GDM1 (cell line): ENCODE data around the gene ARG1.
"Not testable (repeated sequence)": the region's sequence is repeated elsewhere in the genome, so short reads cannot be mapped to it uniquely, and the experiment has no call there.

ENCODE experiments used
- DNase-seq: peaks from one replicate; lab custom pipeline; 2025; lab: John Stamatoyannopoulos, UW

ARG1 gene

DNA sequence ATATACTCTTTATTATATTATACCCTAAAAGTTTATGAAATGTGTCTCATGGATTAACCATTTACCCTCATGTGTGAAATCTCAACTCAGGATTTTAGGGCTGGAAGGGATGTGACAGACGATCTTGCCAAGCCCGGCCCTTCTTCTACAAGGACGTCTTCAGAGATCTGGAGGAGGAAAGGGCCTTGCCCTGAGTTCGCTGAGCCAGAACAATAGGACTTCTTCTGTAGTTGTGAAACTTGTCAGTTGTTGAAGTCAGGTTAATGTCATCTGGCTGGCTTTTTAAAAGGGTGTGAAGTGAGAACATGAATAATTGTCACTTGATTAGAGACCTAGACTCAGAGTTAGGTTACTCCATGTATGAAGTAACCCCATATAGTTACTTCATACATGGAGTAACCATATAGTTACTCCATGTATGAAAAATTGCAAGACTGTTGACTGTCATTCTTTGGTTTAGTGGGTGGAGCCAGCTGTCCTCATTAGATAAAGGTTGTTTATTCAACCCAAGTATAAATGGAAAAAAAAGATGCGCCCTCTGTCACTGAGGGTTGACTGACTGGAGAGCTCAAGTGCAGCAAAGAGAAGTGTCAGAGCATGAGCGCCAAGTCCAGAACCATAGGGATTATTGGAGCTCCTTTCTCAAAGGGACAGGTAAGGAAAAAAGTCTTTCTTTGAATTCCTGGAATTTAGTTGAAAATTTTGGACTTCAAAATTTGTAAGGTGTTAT is at the start of gene ARG1:
ARG1 (plus strand) TSS at position 541 of the 730 bp plus-strand sequence; CDS start at position 598, 57 bp downstream.
- DNase-seq = no peak

DNA sequence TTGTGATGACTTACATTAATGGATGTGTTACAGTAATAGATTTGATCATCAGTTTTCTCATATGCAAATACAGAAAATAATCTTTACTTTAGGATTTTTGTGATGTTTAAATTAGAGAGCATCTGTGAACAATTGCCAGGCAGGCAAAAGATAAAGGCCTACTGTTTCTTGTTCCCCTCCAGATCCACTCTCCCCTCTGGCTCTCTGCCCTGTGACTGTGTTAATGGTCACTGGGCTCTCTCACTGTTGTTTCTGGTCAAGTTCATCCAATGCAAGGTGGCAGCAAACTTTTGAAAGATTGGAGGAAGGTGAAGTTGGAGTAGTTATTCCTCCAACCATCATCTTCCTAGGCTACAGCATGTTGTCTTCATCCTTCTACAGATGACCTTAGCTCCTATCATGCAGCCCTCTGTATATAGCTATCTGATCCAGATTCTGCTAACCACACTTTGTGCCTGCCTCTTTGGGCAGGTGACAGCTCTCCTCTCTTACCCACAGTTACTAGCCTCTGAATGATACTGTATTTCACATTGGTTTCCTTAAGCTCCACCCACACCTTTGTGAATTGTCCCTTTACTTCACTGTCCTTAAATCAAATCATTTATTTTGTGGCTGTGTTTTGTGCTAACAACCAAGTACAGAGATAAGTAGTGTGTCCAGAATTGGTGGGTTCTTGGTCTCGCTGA is 48.9 kb upstream of the ARG1 start:
- no peak for DNase-seq

DNA sequence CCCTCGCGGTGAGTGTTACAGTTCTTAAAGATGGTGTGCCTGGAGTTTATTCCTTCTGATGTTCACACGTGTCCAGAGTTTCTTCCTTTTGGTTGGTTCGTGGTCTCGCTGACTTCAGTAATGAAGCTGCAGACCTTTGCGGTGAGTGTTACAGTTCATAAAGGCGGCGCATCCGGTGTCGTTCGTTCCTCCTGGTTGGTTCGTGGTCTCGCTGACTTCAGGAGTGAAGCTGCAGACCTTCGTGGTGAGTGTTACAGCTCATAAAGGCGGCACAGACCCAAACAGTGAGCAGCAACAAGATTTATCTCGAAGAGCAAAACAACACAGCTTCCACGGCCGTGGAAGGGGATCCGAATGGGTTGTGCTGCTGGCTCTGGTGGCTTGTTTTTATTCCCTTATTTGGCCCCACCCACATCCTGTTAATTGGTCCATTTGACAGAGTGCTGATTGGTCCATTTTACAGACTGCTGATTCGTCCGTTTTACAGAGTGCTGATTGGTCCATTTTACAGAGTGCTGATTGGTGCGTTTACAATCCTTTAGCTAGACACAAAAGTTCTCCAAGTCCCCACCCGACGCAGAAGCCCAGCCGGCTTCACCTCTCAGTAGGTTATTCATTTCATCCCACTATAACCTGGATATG is 48.2 kb upstream of the ARG1 start:
- DNase-seq = no peak

DNA sequence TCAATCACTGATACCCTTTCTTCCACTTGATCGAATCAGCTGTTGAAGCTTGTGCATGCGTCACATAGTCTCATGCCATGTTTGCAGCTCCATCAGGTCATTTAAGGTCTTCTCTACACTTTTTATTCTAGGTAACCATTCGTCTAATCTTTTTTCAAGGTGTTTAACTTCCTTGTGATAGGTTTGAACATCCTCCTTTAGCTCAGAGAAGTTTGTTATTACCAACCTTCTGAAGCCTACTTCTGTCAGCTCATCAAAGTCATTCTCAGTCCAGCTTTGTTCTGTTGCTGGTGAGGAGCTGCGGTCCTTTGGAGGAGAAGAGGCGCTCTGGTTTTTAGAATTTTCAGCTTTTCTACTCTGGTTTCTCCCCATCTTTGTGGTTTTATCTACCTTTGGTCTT is 42.1 kb upstream of the ARG1 start:
- not testable (repeated sequence) for DNase-seq

DNA sequence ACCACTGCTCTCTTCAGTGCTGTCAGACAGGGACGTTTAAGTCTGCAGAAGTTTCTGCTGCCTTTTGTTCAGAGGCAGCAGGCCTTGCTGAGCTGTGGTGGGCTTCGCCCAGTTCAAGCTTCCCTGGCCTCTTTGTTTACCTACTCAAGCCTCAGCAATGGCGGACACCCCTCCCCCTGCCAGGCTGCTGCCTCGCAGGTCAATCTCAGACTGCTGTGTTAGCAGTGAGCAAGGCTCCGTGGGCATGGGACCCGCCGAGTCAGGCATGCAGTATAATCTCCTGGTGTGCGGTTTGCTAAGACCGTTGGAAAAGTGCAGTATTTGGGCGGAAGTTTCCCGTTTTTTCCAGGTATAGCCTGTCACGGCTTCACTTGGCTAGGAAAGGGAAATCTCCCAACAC is 41.3 kb upstream of the ARG1 start:
- DNase-seq = not testable (repeated sequence)

DNA sequence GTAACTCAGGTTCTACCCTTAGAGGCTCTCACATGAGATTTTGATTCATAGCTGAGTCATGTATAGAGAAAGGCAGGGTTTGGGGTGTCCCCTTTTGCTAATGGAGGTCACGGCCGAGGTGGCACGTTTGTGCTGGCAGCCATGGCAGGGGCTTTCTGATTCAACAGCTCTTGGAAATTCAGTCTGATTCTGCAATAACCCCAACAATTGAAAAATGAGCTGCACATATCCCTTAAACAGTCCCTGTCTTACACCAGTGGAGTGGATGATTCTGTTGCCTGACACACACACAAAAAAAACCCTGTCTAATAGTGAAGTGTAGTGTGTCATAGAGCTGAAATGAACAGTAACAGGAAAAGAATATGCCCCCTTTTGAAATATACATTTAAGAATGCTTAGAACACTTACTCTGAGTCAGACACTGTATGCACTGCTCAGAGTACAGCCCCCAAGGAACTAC is 40.4 kb upstream of the ARG1 start:
- DNase-seq = no peak

DNA sequence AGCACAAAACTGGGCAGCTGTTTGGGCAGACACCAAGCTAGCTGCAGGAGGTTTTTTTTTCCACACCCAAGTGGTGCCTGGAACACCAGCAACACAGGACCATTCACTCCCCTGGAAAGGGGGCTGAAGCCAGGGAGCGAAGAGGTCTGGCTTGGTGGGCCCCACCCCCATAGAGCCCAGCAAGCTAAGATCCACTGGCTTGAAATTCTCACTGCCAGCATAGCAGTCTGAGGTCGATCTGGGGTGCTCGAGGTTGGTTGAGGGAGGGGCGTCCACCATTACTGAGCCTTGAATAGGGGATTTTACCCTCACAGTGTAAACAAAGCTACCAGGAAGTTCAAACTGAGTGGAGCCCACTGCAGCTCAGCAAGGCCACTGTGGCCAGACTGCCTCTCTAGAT is 34.4 kb upstream of the ARG1 start:
- DNase-seq = not testable (repeated sequence)

DNA sequence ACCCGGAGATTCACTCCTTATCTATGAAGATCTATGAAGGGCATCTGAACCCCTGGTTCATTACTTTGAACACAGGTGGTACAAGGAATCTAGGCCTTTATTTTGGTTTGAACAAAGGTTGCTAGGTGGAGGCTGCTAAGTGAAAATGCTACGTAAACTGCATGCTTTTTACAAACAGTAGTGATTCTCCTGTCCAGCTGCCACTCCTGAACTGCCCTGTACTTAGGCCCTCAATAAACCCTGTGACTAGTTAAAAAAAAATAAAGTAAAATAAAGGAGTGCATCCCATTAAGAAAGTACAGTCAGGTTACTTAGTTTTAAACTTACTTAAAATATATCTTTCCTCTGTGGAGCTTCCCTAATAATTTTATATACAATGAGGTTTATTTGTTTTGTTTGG is 27.7 kb upstream of the ARG1 start:
- no peak for DNase-seq

DNA sequence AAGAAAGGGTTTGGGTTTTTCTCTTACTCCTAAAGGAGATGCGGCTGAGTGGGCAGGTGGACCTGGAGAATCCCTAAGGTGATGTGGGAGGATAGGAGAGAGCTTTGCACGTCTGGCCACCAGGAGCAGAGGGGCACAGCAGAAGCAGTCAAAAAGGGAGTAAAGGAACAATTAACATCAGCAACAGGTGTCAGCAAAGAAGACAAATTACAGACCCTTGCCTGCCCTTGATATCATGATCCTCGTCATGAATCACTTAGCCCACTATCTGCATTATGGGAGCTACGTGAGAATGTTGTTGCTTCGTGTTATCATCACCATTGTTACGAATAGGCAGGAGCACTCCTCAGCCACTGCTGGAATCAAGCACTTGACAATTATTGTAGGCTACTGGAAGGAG is 25.5 kb upstream of the ARG1 start:
- DNase-seq = no peak

DNA sequence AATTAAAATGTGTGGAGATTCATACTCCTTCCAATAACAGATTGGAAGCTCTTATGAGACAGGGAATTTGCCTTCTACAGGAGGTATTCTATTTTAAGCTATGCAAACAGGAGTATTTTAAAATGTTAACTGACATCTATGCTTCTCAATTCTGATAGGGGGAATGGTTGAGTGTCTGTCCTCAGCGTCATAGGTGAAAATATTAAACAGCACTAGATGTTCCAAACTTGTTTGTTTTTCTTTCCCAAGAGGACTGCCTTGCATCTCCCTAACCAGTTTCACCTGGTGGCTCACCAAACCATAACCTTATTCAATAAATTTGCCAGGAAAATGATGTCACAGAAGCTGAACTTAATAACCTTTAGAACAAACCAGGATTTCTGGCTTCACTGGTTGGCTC is 24.6 kb upstream of the ARG1 start:
- no peak for DNase-seq

DNA sequence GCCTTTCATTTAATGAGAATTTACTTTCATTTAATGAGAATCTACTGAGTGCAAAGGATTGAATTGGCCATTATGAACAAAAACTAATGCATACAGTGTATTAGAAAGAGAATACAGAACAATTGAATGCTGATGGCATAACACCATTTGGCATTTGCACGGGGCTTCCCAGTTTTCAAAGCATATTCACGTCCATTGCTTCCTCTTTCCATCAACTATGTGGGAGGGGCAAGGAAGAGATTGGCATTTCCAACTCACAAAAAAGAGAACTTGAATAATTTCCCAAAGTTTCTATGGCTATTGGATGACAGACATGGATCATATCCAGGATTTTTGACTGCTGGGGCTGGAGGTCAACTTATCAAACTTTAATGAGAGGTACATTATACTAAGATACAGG is 23.2 kb upstream of the ARG1 start:
- no peak for DNase-seq

DNA sequence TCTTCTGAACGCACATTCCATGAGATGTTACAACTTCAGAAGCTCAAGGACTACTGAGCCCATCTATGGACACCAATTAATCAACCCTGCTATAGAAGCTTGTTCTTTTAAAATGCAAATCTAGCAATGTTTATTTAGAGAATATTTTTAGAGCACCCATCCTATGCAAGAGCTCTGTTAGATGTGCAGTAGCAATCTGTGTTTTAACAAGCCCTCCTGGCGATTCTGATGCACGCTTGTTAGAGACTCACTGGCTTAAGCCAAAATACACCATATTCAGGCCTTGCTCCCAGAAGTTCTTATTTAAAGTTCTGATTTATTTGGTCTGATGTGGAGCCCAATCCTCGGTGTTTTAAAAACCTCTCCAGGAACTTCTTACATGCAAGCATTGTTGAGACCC is 21.1 kb upstream of the ARG1 start:
- DNase-seq = no peak

DNA sequence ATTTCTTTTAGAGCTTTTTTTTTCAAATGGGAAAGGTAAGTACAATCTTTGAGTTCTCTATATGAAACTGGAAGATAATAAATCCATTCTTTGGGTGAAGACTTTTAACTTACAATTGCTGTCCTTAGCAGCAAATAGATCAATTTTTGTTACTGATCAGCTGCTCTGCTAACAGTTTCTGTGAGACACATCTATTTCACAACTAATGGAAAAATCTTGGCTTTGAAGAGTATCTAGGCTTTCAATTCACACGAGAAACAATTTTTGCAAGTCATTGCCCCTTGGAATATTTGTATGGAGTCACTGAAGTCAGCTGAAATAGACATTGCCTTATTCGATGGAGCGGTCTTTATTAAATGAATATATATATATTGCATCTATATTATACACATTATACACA is 20.5 kb upstream of the ARG1 start:
- no peak for DNase-seq

DNA sequence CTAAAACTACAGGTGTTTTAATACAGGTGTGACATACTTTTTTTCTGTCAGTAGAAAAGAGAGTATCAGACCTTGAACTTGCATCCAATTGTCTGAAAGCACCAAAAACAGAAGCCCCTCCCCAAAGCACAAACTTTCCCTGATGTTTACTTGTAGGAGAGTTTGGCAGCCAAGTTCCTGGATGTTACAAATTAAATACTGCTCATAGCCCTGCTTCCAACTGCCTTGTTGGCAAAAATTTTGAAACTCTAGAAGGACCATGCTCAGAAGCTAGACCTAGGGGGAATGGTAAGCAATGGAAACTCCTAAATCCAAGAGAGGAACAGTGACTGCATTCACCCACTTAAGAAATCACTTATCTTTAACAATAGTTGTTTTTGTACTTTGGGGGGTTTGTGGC is 17.0 kb upstream of the ARG1 start:
- no peak for DNase-seq

DNA sequence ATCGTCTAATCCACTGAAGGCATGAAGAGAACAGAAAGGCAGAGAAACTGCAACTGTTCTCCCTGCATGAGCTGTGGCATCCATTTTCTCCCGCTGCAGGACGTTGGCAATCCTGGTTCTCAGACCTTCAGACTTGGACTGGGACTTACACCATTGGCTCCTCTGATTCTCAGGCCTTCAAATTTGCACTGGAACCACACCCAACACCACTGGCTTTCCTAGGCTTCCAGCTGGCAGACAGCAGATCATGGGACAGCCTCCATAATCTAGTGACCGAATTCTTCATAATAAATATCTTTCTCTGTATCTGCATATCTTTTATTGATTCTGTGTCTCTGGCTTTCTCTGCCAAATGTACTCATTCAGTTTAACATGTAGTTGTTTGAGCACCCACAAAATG is 14.1 kb upstream of the ARG1 start:
- DNase-seq = no peak

DNA sequence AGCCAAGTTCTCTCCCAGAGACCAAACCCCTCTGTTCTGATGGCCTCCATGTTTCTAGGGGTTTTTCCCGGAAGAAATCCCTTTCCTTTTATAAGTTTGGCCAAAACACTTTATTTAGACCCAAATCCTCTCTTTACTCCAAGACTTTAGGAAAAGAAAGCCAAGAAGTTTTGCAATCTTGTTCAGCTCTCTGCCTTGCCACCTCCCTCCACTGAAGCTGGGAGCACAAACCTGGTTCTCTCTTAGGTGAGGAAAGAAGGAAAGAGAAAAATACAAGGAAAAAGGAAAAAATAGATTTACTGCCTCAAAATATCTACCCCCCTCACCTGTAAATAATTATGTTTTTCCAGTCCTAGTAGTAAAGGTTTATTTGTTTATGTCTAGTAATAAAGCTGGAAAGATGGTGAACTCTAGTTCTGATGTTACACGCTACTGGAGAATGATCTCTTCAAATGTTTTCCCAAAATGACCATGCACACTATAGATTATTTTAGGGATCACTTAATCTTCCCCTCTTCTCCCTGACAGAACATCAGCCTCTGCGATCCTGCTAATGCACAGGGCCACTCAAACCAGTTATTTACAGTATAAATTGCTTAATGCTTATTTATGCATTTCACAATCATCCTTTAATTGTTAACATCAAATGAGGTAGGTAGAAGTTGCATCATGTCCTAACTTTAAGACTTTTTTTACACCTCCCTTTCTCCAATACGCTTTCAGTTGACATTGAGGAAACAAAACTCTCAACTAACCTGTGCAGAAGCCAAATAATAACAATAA is 10.9 kb upstream of the ARG1 start:
- DNase-seq = no peak

DNA sequence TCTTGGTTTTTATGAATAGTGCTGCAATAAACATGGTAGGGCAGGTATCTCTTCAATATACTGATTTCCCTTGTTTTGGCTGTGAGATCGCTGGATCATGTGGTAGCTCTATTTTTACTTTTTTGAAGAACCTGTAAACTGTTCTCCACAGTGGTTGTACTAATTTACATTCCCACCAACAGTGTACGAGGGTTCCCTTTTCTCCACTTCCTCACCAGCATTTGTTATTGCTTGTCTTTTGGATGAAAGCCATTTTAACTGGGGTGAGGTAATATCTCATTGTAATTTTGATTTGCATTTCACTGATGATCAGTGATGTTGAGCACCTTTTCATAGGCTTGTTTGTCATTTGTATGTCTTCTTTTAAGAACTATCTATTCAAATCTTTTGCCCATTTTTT is 8.0 kb upstream of the ARG1 start:
- DNase-seq = no peak

DNA sequence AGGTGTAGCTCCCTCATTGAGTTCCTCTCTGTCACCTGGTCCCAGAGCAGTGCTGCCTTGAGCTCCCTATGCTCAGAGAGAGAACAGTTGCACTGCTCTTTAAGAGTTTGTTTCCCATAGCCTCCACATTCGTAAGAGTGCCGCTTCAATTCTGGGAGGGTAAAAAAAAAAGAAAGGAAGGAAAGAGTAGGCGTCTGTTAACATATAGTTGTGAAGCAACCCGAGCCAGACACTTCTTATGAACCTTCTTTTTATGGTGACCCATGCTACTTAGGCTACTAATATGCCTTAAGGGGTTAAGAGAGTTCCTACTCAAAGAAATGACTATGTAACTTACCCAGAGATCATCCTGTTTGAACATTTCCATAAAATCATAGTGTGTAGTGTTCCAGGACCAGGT is 4.3 kb upstream of the ARG1 start:
- DNase-seq = no peak

DNA sequence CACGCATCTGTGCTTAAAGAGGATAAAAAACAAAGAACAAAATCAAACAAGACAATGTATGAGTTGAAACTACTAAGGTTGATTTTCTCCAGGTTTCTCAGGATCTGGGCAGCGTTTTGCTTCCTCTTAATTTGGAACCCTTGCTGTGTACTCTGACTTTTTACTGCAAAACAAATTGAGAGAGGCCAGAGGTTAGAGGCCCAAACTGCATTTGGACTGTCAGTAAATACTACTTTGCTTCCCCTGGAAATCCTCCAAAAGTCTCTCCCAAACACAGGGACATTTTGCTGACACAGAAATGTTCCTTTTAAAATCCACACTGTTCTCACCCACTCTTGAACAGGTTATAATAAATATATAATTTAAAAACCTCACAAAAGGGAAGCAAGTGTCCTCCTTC is 1.1 kb downstream of the ARG1 start:
- DNase-seq = no peak

DNA sequence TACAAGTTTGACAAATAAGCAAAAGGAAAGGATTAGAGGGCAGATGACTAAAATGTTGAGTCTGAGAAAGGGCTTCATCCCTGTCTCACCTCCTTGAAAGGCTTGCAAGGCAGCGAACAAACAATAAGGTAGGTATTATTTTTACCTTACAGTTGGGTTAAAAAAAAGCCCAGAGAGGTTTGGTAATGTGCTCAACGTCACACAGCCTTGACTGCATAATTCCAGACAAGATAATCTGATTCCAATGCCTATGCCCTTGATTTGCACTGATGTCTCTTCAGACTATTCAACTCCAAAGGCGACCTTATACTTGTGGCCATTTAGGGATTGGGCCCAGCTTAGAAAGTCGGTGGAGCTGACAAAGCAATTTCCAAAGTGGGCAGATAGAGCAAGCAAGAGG is 1.7 kb downstream of the ARG1 start:
- DNase-seq = no peak

DNA sequence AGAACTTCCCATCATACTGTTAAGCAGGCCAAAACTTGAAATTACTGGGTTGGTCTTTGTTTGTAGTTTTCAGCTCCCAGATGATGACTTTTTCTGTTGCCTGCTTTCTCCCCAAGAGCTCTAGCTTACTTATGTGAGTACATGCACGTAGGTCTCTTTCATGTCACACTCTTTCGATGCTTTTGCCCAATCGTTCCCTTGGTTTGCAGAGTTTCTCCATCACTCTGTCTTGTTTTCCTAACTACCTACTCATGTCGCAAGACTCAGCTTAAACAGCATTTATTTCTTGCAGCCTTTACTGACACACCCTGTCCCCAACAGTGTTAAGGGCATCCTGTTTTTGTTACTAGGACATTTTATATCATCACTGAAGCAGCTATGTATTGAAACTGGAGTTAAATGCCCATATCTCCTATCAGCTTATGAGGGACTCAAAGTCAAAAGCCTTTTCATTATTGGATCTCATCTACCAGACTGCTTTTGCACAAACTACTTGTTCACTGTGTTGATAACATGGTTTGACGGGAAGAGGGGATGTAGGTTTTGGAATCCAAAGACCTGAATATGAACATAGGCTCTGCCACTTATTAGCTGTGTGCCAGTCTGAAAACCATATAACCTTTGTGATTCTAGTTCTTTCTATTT is 2.9 kb downstream of the ARG1 start:
- DNase-seq = no peak

DNA sequence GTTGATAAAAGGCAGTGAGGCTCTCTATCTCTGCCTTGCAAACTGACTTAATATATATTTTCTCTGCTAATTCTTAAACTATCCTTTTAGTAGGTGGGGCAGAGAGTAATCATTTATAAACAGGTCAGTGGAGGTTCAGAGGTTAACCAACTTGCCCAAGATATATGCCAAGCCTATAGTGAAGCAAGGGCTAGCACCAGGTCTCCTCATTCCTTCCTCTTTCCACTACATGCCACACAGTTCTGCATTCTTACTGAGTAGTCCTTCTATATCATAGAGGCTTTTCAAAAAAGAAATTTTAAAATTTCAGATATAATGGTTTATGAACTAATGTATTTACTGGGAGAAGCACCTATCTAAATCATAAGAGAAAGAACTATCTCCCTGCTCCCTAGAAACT is 8.5 kb downstream of the ARG1 start:
- DNase-seq = no peak
